GM18526 (cell line): ENCODE results near the gene ACVR2B.

Experiments
- POLR2A ChIP-seq: IDR thresholded peaks from 3 replicates; pipeline ENCODE4 v1.6.1; 2011; ENCODE audit not compliant: insufficient read length; ENCODE audit errors: extremely low read depth

Gene ACVR2B

GRCh38 chr3:38459499-38460048 is 5.9 kb downstream of the ACVR2B start:
- no peak for TF ChIP-seq POLR2A

GRCh38 chr3:38460377-38461270 is 6.9 kb downstream of the ACVR2B start:
- TF ChIP-seq POLR2A: no peak

GRCh38 chr3:38465588-38466154 is 12.0 kb downstream of the ACVR2B start:
- no peak for TF ChIP-seq POLR2A

- no peak for TF ChIP-seq POLR2A
These were observed 15.1 kb downstream of the ACVR2B start for GRCh38 chr3:38468765-38469164.

- TF ChIP-seq POLR2A: no peak
These were observed 16.2 kb downstream of the ACVR2B start for GRCh38 chr3:38469852-38470251.

GRCh38 chr3:38471260-38471857 is 17.7 kb downstream of the ACVR2B start:
- TF ChIP-seq POLR2A: no peak

- no peak for TF ChIP-seq POLR2A
These were observed 18.7 kb downstream of the ACVR2B start for GRCh38 chr3:38472342-38472741.

- no peak for TF ChIP-seq POLR2A
These were observed 19.5 kb downstream of the ACVR2B start for GRCh38 chr3:38473229-38473628.

- TF ChIP-seq POLR2A: no peak
These were observed 21.4 kb downstream of the ACVR2B start for GRCh38 chr3:38474928-38475605.

GRCh38 chr3:38475716-38476115 is 22.0 kb downstream of the ACVR2B start:
- no peak for TF ChIP-seq POLR2A

- TF ChIP-seq POLR2A: no peak
These were observed 22.6 kb downstream of the ACVR2B start for GRCh38 chr3:38476157-38476756.

GRCh38 chr3:38477057-38477820 is 23.5 kb downstream of the ACVR2B start:
- no peak for TF ChIP-seq POLR2A

- no peak for TF ChIP-seq POLR2A
These were observed 24.3 kb downstream of the ACVR2B start for GRCh38 chr3:38477839-38478450.

GRCh38 chr3:38478901-38479300 is 25.2 kb downstream of the ACVR2B start:
- no peak for TF ChIP-seq POLR2A

- TF ChIP-seq POLR2A: no peak
These were observed 25.9 kb downstream of the ACVR2B start for GRCh38 chr3:38479431-38480092.
